ENCODE measurements around the gene NECTIN2.

GRCh38 chr19:44894946-44895345, 48.8 kb downstream of the NECTIN2 start:
- TF ChIP-seq, protein P1, sequence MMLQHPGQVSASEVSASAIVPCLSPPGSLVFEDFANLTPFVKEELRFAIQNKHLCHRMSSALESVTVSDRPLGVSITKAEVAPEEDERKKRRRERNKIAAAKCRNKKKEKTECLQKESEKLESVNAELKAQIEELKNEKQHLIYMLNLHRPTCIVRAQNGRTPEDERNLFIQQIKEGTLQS (IDR thresholded peaks at IDR 0.05): no peak
- TF ChIP-seq, protein P2, sequence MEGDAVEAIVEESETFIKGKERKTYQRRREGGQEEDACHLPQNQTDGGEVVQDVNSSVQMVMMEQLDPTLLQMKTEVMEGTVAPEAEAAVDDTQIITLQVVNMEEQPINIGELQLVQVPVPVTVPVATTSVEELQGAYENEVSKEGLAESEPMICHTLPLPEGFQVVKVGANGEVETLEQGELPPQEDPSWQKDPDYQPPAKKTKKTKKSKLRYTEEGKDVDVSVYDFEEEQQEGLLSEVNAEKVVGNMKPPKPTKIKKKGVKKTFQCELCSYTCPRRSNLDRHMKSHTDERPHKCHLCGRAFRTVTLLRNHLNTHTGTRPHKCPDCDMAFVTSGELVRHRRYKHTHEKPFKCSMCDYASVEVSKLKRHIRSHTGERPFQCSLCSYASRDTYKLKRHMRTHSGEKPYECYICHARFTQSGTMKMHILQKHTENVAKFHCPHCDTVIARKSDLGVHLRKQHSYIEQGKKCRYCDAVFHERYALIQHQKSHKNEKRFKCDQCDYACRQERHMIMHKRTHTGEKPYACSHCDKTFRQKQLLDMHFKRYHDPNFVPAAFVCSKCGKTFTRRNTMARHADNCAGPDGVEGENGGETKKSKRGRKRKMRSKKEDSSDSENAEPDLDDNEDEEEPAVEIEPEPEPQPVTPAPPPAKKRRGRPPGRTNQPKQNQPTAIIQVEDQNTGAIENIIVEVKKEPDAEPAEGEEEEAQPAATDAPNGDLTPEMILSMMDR (IDR thresholded peaks at IDR 0.05; ENCODE audit: low read depth, low read length, missing input control): no peak
- no peak for TF ChIP-seq RAD21 (IDR thresholded peaks at IDR 0.05)
- TF ChIP-seq TAF1 (conservative IDR thresholded peaks at IDR 0.05): no peak
- no peak for TF ChIP-seq SP1 (IDR thresholded peaks at IDR 0.05)
- no peak for TF ChIP-seq FOXA1 (IDR thresholded peaks at IDR 0.05)
- TF ChIP-seq, protein P3, sequence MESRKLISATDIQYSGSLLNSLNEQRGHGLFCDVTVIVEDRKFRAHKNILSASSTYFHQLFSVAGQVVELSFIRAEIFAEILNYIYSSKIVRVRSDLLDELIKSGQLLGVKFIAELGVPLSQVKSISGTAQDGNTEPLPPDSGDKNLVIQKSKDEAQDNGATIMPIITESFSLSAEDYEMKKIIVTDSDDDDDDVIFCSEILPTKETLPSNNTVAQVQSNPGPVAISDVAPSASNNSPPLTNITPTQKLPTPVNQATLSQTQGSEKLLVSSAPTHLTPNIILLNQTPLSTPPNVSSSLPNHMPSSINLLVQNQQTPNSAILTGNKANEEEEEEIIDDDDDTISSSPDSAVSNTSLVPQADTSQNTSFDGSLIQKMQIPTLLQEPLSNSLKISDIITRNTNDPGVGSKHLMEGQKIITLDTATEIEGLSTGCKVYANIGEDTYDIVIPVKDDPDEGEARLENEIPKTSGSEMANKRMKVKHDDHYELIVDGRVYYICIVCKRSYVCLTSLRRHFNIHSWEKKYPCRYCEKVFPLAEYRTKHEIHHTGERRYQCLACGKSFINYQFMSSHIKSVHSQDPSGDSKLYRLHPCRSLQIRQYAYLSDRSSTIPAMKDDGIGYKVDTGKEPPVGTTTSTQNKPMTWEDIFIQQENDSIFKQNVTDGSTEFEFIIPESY (IDR thresholded peaks at IDR 0.05): no peak

All from liver (tissue), 3 donors.